Measurements from ENCODE around the gene SYNJ1. TPM values are rescaled to one million over a fixed set of nuclear protein-coding genes. Genes with fewer than 3 reads are reported as not detected.

The SYNJ1 gene
- total RNA-seq, 1 experiment from 2014 or later: 10.5 TPM

- ChIA-PET CTCF (no interaction called here), POLR2A (no interaction called here)
- DNase-seq (ENCODE audit: low read depth, low spot score) (no peak), ATAC-seq (no peak)
- Histone ChIP-seq H3K4me3 (ENCODE audit: low read depth in 2 of 2, low read length in 2 of 2) (no peak overlapping the region), H3K9me3 (ENCODE audit: control insufficient read depth, insufficient read depth, low read depth, low read length) (no peaks in the 10 kb centered on the region), H3K27ac (ENCODE audit: low read length) (no peak overlapping the region), H3K27me3 (ENCODE audit: control insufficient read depth, insufficient read depth, low read length) (no peaks in the 10 kb centered on the region), H3K36me3 (ENCODE audit: control insufficient read depth, insufficient read depth, low read length) (peaks cover 35% of the 10 kb centered on the region), H3K4me1 (ENCODE audit: control insufficient read depth, insufficient read depth, low read length) (peaks cover under 1% of the 10 kb centered on the region)
- no TSS peak for BruUV-seq (replicated peaks)
- intact Hi-C loops (cut with micrococcal nuclease; ENCODE audit: unreplicated experiment) (no loop called here), in situ Hi-C loops (cut with HindIII; ENCODE audit: low pct_unique_long_range_greater_than_20kb, low sequenced_read_pairs) (no loop called here)
- TF ChIP-seq TCF7L2 (IDR thresholded peaks at IDR 0.05; ENCODE audit: low read depth, low read length) (no peak), REST (IDR thresholded peaks at IDR 0.05; ENCODE audit: insufficient read depth in 1 of 2, low read depth in 2 of 2, low read length in 1 of 2) (no peak), POLR2AphosphoS5 (IDR thresholded peaks at IDR 0.05; ENCODE audit: low read depth, low read length) (no peak), SIN3A (IDR thresholded peaks at IDR 0.05; ENCODE audit: borderline replicate concordance, insufficient read depth, low read depth, low read length) (no peak), CTCF (IDR thresholded peaks at IDR 0.05) (no peak)
These were observed 36.4 kb upstream of the SYNJ1 start for GRCh38 chr21:32764186-32764585.

- Histone ChIP-seq H3K4me1 (ENCODE audit: control insufficient read depth, insufficient read depth, low read length) (no peaks in the 10 kb centered on the region), H3K4me3 (ENCODE audit: low read depth in 2 of 2, low read length in 2 of 2) (no peak overlapping the region), H3K27me3 (ENCODE audit: control insufficient read depth, insufficient read depth, low read length) (no peaks in the 10 kb centered on the region), H3K36me3 (ENCODE audit: control insufficient read depth, insufficient read depth, low read length) (peaks cover 52% of the 10 kb centered on the region), H3K27ac (ENCODE audit: low read length) (no peak overlapping the region), H3K9me3 (ENCODE audit: control insufficient read depth, insufficient read depth, low read depth, low read length) (no peaks in the 10 kb centered on the region)
- in situ Hi-C loops (cut with HindIII; ENCODE audit: low pct_unique_long_range_greater_than_20kb, low sequenced_read_pairs) (no loop called here), intact Hi-C loops (cut with micrococcal nuclease; ENCODE audit: unreplicated experiment) (no loop called here)
- BruUV-seq (replicated peaks): no TSS peak
- CTCF ChIA-PET: no interaction called here
- POLR2A ChIA-PET: no interaction called here
- no peak for DNase-seq (ENCODE audit: low read depth, low spot score)
- ATAC-seq: no peak
- TF ChIP-seq REST (IDR thresholded peaks at IDR 0.05; ENCODE audit: insufficient read depth in 1 of 2, low read depth in 2 of 2, low read length in 1 of 2) (no peak), TCF7L2 (IDR thresholded peaks at IDR 0.05; ENCODE audit: low read depth, low read length) (no peak), CTCF (IDR thresholded peaks at IDR 0.05) (no peak)
These were observed 30.0 kb upstream of the SYNJ1 start for GRCh38 chr21:32757804-32758203.
